CD14-positive monocyte (primary cell): ENCODE results near the gene DDHD1. TPM values are rescaled to one million over a fixed set of nuclear protein-coding genes. Genes with fewer than 3 reads are reported as not detected.

Experiments used
- DNase-seq, 3 donors: peaks; one replicate each; pipeline ENCODE4 v3.0.0-alpha.2; 2011 to 2022
- H2AFZ ChIP-seq: 2 replicates; pipeline ENCODE4 v1.6.0; 2012; ENCODE audit warnings: mild to moderate bottlenecking, low read depth, low read length, inconsistent platforms; ENCODE audit not compliant: insufficient read depth, poor library complexity, severe bottlenecking
- H3K27ac ChIP-seq, 2 donors: 1 replicate in 1 of 2; 2 replicates in 1 of 2; pipeline ENCODE4 v1.5.1; 2012 to 2013; ENCODE audit warnings: low read length in 2 of 2, control low read depth in 1 of 2, inconsistent platforms in 1 of 2, low read depth in 1 of 2, mild to moderate bottlenecking in 1 of 2
- H3K27me3 ChIP-seq, 2 donors: one replicate each; pipeline versions ENCODE4 v1.6.0 to v1.6.1; 2011 to 2013; ENCODE audit warnings: low read length in 2 of 2; ENCODE audit not compliant: control insufficient read depth in 2 of 2, insufficient read depth in 2 of 2
- H3K36me3 ChIP-seq, 2 donors: replicated peaks in 1 of 2; 1 replicate in 1 of 2; 2 replicates in 1 of 2; pipeline versions ENCODE4 v1.5.1 to v1.6.1; 2012 to 2013; ENCODE audit warnings: low read length in 2 of 2, control low read depth in 1 of 2, inconsistent platforms in 1 of 2, mild to moderate bottlenecking in 1 of 2; ENCODE audit not compliant: insufficient read depth in 2 of 2, control insufficient read depth in 1 of 2
- H3K4me1 ChIP-seq, 2 donors: 1 replicate in 1 of 2; 2 replicates in 1 of 2; pipeline versions ENCODE4 v1.5.1 to v1.6.1; 2012 to 2013; ENCODE audit warnings: low read length in 2 of 2, control low read depth in 1 of 2, inconsistent platforms in 1 of 2, mild to moderate bottlenecking in 1 of 2, moderate library complexity in 1 of 2; ENCODE audit not compliant: insufficient read depth in 2 of 2, control insufficient read depth in 1 of 2
- H3K4me2 ChIP-seq: replicated peaks from 2 replicates; pipeline ENCODE3; 2012; ENCODE audit warnings: low read length, moderate library complexity, mild to moderate bottlenecking; ENCODE audit not compliant: poor library complexity, severe bottlenecking; ENCODE audit errors: extremely low read depth
- H3K4me3 ChIP-seq, 3 experiments: fragments of 200-600 bp in 1 of 3; sonication (generic) in 1 of 3; replicated peaks in 1 of 3; 1 replicate in 2 of 3; 2 replicates in 1 of 3; pipeline ENCODE4 v1.5.1; 2011 to 2013; ENCODE audit warnings: low read length in 3 of 3, mild to moderate bottlenecking in 3 of 3, control low read depth in 2 of 3, low read depth in 2 of 3, inconsistent platforms in 1 of 3, moderate library complexity in 1 of 3
- H3K79me2 ChIP-seq: 2 replicates; pipeline ENCODE4 v1.6.0; 2012; ENCODE audit warnings: mild to moderate bottlenecking, control low read depth, inconsistent platforms, low read length, moderate library complexity; ENCODE audit not compliant: insufficient read depth
- H3K9ac ChIP-seq: 2 replicates; pipeline ENCODE4 v1.6.0; 2017; ENCODE audit warnings: low read length, mild to moderate bottlenecking; ENCODE audit not compliant: insufficient read depth, poor library complexity, severe bottlenecking
- H3K9me3 ChIP-seq, 2 donors: replicated peaks in 1 of 2; 1 replicate in 1 of 2; 2 replicates in 1 of 2; pipeline versions ENCODE4 v1.5.1 to v1.6.1; 2012 to 2013; ENCODE audit warnings: low read length in 2 of 2, control low read depth in 1 of 2; ENCODE audit not compliant: control insufficient read depth in 1 of 2, insufficient read depth in 1 of 2
- H4K20me1 ChIP-seq: 2 replicates; pipeline ENCODE4 v1.6.0; 2012; ENCODE audit warnings: mild to moderate bottlenecking, low read length, control low read depth, moderate library complexity; ENCODE audit not compliant: insufficient read depth
- H3K27ac Mint-ChIP-seq, 7 donors: one replicate each; pipeline ENCODE4 v1.8.0; 2020; ENCODE audit warnings: mild to moderate bottlenecking in 7 of 7, mixed read lengths in 7 of 7, moderate library complexity in 6 of 7, inconsistent platforms in 2 of 7
- H3K27me3 Mint-ChIP-seq, 3 donors: one replicate each; pipeline ENCODE4 v1.8.0; 2021 to 2022; ENCODE audit warnings: low read depth in 3 of 3, mild to moderate bottlenecking in 3 of 3, mixed read lengths in 3 of 3, moderate library complexity in 3 of 3, inconsistent platforms in 1 of 3
- H3K36me3 Mint-ChIP-seq, 2 donors: one replicate each; pipeline ENCODE4 v1.8.0; 2020; ENCODE audit warnings: mixed read lengths in 2 of 2, inconsistent platforms in 1 of 2, mild to moderate bottlenecking in 1 of 2
- H3K4me1 Mint-ChIP-seq: one replicate; pipeline ENCODE4 v1.8.0; 2020; ENCODE audit warnings: mild to moderate bottlenecking, mixed read lengths
- H3K4me3 Mint-ChIP-seq, 2 donors: one replicate each; pipeline ENCODE4 v1.8.0; 2020; ENCODE audit warnings: mild to moderate bottlenecking in 2 of 2, mixed read lengths in 2 of 2, moderate library complexity in 1 of 2
- H3K9me3 Mint-ChIP-seq, 7 donors: one replicate each; pipeline ENCODE4 v1.8.0; 2020 to 2022; ENCODE audit warnings: mixed read lengths in 7 of 7, mild to moderate bottlenecking in 6 of 7, moderate library complexity in 6 of 7, inconsistent platforms in 2 of 7
- whole genome bisulfite sequencing: methylation state at CpG from one replicate; pipeline ENCODE4 v1.1.5; 2013; ENCODE audit warnings: missing lambda C conversion rate; ENCODE audit not compliant: insufficient coverage; 5-methylcytosine and 5-hydroxymethylcytosine counted together
- intact Hi-C, 2 donors: fragments of 100-400 bp; cut with micrococcal nuclease; formaldehyde crosslinking; loops; one replicate each; pipeline versions ENCODE4 v1.15.0 to v1.15.1; 2023
- polyA plus RNA-seq, 3 donors: library from polyadenylated mRNA; depleted of rRNA in 1 of 3; unstranded in 2 of 3; stranded (reverse) in 1 of 3; fragments of 300-500 nt in 2 of 3; fragments of >200 nt in 1 of 3; fragmentation: Illumina TruSeq in 2 of 3; gene quantifications; 1 replicate in 2 of 3; 2 replicates in 1 of 3; pipeline ENCODE4 v1.2.3, GENCODE V29; 2012 to 2021
- TF ChIP-seq, protein P1 (sequence below): fragments of 200-600 bp; IDR thresholded peaks from one replicate; pipeline ENCODE4 v1.8.0; 2022; ENCODE audit warnings: antibody characterized with exemption, mild to moderate bottlenecking

DDHD1 gene
- polyA plus RNA-seq, 3 donors, result 2.2 to 7.0 (median 3.1) TPM

- Histone ChIP-seq H3K4me2 (no peak overlapping the region), H3K27ac (peak overlapping the region in 1 of 2 donors; percentile 28), H3K27me3 (no peaks in the 10 kb centered on the region), H3K4me1 (peaks cover 31 to 55% of the 10 kb centered on the region in 2 donors), H3K9ac (no peak overlapping the region), H2AFZ (no peak overlapping the region), H3K4me3 (no peak overlapping the region), H4K20me1 (peaks cover 78% of the 10 kb centered on the region), H3K79me2 (peaks cover 61% of the 10 kb centered on the region), H3K9me3 (peaks cover 0 to 3% of the 10 kb centered on the region in 2 donors), H3K36me3 (no peaks in the 10 kb centered on the region)
- peaks cover 0 to 7% of the 10 kb centered on the region in 2 donors for H3K36me3 Mint-ChIP-seq
- H3K9me3 Mint-ChIP-seq, result peaks cover 2 to 11% (median 6%) of the 10 kb centered on the region in 7 donors
- H3K27ac Mint-ChIP-seq, result peak overlapping the region in 3 of 7 donors; percentile 43 to 65 (median 54)
- H3K27me3 Mint-ChIP-seq, result peaks cover 0 to 8% (median 6%) of the 10 kb centered on the region in 3 donors
- DNase-seq, result no peak
- H3K4me1 Mint-ChIP-seq, result peaks cover 54% of the 10 kb centered on the region
- no CpG with 5 or more reads among the region's 2 CpGs for WGBS
- intact Hi-C loops, result loop anchor here in 1 of 2 donors (5.0 kb wide), 1 partner anchor 40 kb away; no protein-coding TSS in a partner anchor
- TF ChIP-seq, protein P1, sequence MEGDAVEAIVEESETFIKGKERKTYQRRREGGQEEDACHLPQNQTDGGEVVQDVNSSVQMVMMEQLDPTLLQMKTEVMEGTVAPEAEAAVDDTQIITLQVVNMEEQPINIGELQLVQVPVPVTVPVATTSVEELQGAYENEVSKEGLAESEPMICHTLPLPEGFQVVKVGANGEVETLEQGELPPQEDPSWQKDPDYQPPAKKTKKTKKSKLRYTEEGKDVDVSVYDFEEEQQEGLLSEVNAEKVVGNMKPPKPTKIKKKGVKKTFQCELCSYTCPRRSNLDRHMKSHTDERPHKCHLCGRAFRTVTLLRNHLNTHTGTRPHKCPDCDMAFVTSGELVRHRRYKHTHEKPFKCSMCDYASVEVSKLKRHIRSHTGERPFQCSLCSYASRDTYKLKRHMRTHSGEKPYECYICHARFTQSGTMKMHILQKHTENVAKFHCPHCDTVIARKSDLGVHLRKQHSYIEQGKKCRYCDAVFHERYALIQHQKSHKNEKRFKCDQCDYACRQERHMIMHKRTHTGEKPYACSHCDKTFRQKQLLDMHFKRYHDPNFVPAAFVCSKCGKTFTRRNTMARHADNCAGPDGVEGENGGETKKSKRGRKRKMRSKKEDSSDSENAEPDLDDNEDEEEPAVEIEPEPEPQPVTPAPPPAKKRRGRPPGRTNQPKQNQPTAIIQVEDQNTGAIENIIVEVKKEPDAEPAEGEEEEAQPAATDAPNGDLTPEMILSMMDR, result no peak
- H3K4me3 Mint-ChIP-seq, result no peak overlapping the region
Measured at GRCh38 chr14:53147208-53147607, 5.9 kb downstream of the DDHD1 start.

DNA sequence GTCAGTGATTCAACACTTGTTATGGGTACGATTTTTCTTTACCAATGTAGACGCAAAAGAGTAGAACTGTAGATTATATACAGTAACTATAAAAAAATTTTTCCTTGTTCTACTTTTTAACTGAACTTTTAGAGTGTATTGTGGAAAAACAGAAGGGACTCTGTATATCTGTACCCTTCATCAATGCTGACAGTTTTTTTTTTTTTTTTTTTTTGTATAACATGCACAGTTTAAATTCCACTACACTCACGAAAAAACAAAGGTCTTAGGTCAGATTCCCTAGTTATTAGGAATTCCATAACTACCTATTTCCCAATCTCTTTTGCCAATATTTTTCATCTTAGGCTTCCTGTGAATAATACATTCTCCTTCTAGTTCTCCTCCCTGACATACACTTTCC lies 6.4 kb downstream of the DDHD1 start:
- H3K4me2 ChIP-seq, result no peak overlapping the region
- peak overlapping the region in 3 of 7 donors; percentile 43 to 65 (median 54) for H3K27ac Mint-ChIP-seq

More for the DNA sequence above, 6.4 kb downstream of the DDHD1 start:
- Histone ChIP-seq H2AFZ (no peak overlapping the region), H3K36me3 (no peaks in the 10 kb centered on the region), H3K9ac (no peak overlapping the region), H3K79me2 (peaks cover 57% of the 10 kb centered on the region), H3K9me3 (peaks cover 0 to 3% of the 10 kb centered on the region in 2 donors), H3K4me3 (no peak overlapping the region), H4K20me1 (peaks cover 78% of the 10 kb centered on the region), H3K27me3 (no peaks in the 10 kb centered on the region), H3K4me1 (peaks cover 28 to 51% of the 10 kb centered on the region in 2 donors), H3K27ac (peak overlapping the region in 1 of 2 donors; percentile 28)
- H3K36me3 Mint-ChIP-seq, result peaks cover 0 to 4% of the 10 kb centered on the region in 2 donors
- no CpG with 5 or more reads among the region's 3 CpGs for WGBS
- TF ChIP-seq, protein P1, result no peak
- peaks cover 2 to 10% (median 7%) of the 10 kb centered on the region in 7 donors for H3K9me3 Mint-ChIP-seq
- no peak overlapping the region for H3K4me3 Mint-ChIP-seq
- peaks cover 0 to 5% (median 3%) of the 10 kb centered on the region in 3 donors for H3K27me3 Mint-ChIP-seq
- DNase-seq, result no peak
- H3K4me1 Mint-ChIP-seq, result peaks cover 49% of the 10 kb centered on the region
- intact Hi-C loops, result loop anchor here in 1 of 2 donors (5.0 kb wide), 1 partner anchor 39 kb away; no protein-coding TSS in a partner anchor
